ENCODE results near the gene TMEM131L.

TMEM131L gene

DNA sequence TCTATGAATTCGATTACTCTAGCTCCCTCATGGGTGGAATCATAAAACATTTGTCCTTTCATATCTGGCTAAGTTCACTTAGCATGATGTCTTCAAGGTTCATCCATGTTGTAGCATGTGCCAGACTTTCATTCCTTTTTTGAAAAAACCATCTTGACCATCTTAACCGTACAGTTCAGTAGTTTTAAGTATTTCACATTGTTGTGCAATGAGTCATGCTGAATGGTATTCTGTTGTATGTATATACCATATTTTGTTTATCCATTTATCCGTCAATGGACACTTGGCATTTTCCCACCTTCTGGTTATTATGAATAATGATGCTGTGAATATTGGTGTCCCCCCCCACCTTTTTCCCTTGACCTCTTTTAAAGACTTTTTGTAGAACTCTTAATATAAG lies 145.5 kb downstream of the TMEM131L start:
- DNase-seq (ENCODE audit: low read depth in 4 of 4, low spot score in 1 of 4) = no peak

DNA sequence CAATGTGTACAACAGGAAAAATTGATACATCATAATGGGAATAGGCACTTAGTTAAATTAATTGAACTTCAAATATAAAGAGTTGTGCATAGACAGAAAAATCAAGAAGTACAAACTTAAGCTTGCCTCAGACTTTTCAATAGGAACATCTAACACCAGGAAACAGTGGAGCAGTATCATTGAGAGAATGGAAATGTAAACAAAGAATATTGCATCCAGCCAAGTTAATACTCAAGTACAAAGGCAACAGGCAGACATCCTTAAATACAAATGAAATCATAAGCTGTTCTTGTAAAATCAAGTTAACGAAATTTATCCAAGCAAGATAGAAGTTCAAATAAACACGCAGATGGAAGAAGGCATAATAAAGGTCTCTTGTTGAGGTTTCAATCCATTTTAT lies 146.7 kb downstream of the TMEM131L start:
- DNase-seq (ENCODE audit: low read depth in 4 of 4, low spot score in 1 of 4) = no peak

DNA sequence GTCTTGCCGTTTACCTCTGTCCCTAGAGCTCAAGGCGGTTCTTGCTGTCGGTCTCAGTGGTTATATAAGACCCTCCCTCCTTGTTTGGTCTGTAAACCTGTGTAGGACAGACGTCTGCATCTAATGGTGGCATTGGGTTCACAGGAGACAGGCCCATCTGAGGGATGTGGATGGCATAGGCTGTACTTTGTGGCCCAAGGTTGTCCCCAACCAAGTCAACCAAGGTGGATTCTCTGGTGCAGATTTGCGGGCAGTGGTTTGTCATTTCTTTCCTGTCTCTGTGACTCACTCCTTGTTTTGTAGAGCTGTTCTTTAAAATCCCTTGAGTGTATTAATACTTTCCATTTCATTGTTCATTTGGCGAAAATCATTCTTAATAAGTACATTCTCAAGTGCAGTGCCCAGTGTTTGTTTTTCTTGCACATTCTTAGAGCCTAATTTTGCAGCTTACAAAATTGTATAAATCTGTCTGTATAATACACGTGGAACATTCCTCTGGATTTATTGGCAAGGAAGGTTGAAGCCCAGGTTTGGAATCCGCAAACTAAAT lies 149.9 kb downstream of the TMEM131L start:
- DNase-seq (ENCODE audit: low read depth in 4 of 4, low spot score in 1 of 4) = peak in 2 of 4 experiments; percentile 12 to 46

DNA sequence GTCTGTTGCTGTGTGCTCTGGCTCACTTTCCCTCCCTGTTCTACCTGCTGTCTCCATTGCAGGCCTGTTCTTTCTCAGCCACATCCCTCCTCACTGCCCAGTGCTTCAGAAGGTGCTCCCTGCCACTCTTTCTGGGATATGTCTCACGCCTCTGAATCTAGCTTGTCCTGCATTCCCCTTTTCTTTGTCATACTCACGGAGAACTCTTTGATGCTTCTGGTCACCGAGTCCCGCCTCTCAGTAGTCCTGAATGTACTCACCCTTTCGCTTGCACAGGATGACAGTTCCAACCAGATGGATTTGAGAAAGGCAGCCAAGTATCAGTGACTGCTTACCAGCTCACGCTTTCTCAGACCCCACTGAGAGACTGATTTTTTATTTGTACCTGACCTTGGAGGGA lies 152.7 kb downstream of the TMEM131L start:
- no peak for DNase-seq (ENCODE audit: low read depth in 4 of 4, low spot score in 1 of 4)

DNA sequence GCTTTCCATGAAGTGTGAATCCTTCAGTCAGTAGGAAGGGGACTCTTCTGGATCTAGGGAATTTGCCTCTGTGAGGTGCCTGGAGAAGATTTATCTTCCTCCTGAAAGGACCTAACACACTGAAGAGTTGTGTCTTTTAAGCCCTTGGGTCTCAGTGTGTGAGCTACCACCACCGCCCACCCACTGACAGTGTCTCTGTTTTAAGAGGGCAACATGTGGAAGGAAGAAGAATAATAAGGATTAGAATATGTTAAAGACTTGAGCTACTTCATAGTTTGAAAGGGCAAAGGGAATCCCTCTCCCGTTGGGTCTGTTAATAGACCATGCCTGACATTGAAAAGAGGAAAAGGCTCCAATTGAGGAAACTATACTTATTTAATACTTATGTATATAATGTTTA lies 153.7 kb downstream of the TMEM131L start:
- DNase-seq (ENCODE audit: low read depth in 4 of 4, low spot score in 1 of 4) = no peak

DNA sequence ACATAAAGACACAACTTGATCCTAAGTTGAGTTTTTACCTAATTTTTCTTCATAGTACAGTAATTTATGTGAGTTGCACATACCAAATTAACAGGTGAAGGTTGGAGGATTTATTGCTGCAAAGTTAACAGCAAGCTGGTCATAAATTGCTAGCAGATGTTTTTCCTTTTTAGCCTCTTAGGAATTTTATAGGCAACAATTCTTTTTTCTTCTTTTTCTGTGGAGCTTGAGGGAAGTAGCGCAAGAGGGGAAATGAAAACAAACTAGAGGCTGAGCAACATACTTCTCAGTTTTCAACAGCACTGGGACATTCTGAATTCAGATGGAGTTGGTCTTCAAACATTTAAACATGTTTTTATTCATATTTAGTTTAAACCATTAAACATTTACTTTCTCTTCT lies 154.2 kb downstream of the TMEM131L start:
- DNase-seq (ENCODE audit: low read depth in 4 of 4, low spot score in 1 of 4) = no peak

DNA sequence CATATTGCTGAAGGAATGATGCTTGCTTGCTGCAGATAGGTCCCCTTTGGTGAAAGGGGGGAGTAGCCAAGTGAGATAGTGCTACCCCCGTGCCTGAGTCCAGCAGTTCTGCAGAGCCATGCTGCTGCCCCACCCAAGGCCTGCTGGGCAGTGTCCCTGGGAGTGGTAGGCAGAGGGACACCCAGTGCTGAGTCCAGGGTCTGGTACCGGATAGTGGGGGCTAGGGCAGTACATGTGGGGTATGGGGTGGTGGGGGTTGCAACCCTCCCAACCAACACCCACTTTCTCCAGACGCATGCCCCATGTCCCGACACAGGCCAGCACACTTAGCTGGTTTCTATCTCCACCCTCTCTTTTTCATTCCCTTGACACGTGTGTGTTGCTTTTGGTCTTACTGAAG lies 155.9 kb downstream of the TMEM131L start:
- DNase-seq (ENCODE audit: low read depth in 4 of 4, low spot score in 1 of 4) = no peak

DNA sequence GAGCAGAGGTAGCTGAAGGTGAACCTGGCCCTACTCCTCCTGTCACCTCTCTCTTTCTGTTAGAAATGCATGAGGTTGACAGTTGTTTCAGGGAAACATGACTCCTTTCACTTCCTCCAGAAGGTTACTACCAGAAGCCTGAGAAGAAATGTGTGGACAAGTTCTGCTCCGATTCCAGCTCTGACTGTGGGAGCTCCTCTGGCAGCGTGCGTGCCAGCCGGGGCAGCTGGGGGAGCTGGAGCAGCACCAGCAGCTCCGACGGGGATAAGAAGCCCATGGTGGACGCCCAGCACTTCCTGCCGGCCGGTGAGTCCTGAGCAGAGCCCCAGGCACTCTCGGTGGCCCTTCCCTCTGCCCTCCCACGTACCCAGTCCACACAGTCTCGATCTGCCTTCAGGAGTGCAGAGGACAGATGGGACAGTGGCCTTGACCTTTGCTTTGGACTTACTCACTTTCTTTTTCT lies 156.6 kb downstream of the TMEM131L start:
- no peak for DNase-seq (ENCODE audit: low read depth in 4 of 4, low spot score in 1 of 4)

DNA sequence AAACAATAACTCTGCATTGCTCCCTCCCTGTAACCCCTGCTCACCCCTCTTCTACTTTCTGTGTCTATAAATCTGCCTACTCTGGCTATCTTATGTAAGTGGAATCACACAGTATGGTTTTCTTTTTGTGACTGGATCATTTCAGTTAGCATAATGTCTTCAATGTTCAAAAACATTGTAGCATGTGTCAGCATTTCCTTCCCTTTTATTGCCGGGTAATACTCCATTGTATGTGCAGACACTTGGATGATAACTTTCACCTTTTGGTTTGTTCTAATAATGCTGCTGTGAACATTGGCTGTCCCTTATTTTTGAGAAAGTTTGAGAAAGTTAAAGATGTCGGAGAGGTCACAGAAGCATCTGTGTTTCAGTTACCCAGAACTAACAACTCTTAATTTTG lies 157.3 kb downstream of the TMEM131L start:
- DNase-seq (ENCODE audit: low read depth in 4 of 4, low spot score in 1 of 4) = no peak

DNA sequence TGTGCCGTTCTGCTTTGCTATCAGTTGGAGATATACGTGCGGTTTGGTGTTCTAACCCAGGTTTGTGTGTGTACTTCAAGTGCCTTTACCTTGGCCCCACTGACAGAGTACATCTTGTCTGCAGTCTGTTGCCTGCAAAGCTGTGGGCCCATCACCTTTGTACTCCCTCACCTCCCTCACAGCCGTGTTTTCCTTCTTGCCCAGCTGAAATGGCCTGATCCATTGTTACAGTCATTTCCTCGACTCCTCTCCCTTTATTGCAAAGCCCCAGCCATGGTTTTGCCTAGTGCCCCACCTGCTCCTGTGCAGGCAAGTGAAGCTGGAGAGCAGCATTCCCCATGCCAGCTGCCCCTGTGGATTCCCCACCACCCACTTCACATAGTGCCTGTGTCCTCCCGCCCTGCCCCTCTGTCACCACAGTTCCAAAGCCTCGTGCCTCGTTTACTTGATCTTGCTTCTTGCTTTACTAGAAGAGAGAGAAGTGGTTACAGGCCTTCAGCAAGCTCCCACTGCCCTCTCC lies 162.7 kb downstream of the TMEM131L start:
- no peak for DNase-seq (ENCODE audit: low read depth in 4 of 4, low spot score in 1 of 4)

DNA sequence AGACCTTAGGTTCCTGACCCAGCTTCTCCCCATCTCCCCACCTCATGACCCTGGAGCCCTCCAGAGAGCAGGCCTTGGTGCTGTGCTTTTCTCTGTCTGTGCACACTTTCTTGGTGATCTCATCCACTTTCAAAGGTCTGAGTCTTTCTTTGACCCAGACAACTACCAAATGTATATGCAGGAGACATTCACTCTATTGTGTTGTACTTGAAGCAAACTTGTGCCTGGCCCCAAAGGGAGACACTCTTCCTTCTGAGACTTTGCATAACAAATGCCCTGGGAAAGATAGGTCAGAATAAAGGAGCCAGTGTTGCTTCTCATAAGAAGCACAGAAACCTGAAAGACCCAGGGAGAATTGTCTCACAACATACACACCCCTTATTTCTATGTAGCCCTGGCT lies 163.6 kb downstream of the TMEM131L start:
- DNase-seq (ENCODE audit: low read depth in 4 of 4, low spot score in 1 of 4) = no peak

DNA sequence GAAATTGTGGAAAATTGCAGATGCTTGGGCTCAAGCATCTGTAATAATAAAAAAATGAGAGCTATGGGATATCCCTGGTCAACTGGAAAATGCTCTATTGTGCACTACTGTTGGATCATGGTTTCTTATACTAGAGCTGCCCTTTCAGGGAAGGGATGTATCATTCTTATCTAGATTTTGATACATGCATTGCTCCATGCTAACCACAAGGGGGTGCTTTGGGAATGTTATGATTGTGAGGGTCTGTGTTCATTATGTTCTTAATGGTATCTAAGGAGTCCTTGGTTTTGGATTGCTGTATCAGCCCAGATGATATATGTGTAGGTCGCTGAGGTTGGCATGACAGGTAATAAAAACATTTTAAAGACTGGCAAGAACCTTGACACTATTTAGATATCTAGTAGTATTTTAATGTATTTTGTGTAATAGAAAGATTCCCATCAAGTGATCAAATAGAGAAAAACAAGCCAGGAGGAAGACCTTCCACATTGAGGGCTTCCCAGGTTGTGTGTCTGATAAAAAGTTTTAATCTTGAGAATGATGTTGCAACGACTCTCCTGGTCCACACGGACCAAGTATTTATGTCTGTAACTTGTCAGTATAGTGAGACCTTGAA lies 168.7 kb downstream of the TMEM131L start:
- DNase-seq (ENCODE audit: low read depth in 4 of 4, low spot score in 1 of 4) = no peak

DNA sequence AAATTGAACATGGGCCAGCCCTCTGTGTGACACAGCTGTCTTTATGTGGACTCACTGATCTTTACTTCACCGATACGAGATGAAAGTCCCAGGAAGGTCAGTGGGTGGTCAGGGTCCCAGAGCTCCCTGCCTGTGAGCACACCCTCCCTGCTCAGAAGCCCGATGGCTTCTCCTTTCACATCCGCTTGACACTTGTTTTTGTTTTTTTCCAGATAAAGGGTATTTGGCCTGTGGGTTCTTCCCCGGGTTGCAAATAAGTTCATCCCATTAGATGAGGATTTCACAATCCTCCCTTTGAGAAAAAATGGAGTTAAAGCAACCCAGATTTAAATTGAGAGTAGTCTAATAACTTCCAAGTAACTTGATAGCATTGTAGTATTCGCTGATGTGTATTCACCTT lies 169.7 kb downstream of the TMEM131L start:
- DNase-seq (ENCODE audit: low read depth in 4 of 4, low spot score in 1 of 4) = no peak

DNA sequence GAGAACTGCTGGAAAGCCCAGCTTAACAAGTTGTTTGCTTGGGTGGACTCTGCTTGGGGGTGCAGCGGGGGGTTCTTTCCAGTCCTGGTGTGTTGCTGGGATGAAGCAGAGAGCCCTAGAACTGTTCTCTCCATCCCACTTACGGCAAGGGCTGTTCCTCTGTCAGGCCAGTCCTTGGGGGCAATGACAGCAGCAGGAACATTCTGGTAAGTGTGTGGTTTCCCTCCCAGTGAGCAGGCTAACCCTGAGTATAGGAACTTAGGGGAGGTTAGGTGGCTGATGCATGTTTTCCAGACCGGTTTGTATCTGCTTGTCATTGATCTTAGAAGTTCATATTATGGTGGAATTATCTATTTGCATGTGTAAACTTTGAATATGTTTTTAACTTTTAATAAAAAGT lies 171.0 kb downstream of the TMEM131L start:
- no peak for DNase-seq (ENCODE audit: low read depth in 4 of 4, low spot score in 1 of 4)

DNA sequence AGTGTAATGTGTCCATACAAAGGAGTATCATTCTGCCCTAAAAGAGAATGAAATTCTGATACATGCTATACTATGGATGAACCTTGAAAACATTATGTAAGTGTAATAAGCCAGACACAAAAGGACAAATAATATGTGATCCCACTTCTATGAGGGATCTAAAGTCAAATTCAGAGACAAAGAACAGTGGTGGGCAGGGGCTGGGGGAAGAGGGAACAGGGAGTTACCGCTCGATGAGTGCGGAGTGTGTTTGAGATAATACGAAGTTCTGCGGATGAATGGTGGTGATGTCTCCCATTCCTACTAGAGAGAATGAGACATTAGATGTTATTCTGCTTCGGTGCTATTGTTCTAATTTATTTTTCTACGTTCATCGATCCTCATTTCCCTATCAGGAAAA lies 171.9 kb downstream of the TMEM131L start:
- no peak for DNase-seq (ENCODE audit: low read depth in 4 of 4, low spot score in 1 of 4)

DNA sequence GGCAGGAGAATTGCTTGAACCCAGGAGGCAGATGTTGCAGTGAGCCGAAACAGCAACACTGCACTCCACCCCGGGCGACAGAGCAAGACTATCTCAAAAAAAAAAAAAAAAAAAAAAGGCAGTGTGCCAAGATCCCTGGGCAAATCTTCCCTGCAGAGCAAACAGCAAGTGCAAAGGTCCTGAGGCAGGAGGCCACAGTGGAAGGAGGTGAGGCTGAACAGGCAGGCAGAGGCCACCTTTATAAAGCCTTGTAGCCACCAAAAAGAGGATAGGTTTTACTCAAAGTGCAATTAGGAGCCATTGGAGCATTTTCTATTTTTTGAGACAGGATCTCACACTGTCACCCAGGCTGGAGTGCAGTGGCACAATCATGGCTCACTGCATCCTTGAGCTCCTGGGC lies 172.8 kb downstream of the TMEM131L start:
- no peak for DNase-seq (ENCODE audit: low read depth in 4 of 4, low spot score in 1 of 4)

DNA sequence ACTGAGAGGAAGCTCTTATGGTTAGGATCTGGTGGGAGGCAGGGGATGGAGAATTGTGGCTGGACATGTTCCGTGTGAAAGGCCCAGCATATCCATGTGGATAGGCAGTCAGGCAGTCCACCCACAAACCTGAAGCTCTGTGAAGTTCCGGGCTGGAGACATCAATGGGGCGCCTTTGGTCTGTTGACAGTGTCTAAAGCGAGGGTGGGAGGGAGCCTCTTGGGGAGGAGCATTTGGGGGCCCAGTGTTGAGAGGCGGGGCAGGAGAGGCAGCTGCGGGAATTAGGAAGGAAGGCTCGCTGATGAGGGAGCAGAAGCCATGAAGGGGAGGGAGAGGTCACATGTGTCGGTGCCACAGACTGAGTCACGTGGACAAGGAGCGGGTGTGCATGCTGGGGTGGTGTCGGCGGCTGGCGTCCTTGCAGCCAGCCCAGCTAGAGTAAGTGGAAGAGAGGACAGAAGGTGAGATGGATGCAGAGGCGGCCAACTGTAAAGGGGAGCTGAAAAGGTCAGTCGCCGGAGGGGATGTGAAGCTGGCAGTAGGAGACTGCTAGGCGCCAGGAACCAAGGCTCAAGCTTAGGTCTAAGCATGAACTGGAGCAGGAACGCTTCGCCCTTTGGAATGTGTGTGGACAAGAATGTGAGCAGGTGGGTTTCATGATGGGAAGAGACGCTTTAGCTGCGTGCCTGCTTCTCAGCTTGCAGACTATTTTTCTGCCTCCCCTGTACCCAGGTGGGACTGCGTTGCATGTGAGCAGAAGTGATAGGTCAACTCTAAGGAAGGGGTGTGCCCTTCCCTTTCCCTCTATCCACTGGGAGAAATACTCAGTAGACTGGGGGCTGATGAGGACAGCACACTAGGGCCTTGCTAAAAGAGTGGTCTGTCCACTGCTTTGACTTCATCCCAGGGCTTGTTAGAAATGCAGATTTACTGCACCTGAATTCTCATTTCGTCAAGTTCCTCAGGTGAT lies 174.0 kb downstream of the TMEM131L start:
- DNase-seq (ENCODE audit: low read depth in 4 of 4, low spot score in 1 of 4) = no peak

DNA sequence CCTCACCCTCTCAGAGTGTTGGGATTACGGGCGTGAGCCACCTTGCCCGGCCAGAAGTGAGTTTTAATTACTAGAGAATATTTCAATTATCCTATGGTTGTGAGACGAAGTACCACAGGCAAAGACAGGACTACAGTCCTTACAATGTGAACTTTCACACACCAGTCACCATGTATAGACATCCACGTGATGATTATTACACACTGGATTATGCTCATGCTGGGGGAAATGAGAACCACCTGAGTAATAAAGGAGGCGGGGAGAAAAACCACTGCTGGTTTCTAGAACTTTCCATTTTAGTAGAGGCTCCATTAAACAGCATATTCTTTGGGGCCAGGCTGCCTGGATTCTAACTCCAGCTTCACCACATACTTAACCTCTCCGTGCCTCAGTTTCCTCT lies 175.4 kb downstream of the TMEM131L start:
- DNase-seq (ENCODE audit: low read depth in 4 of 4, low spot score in 1 of 4) = no peak

DNA sequence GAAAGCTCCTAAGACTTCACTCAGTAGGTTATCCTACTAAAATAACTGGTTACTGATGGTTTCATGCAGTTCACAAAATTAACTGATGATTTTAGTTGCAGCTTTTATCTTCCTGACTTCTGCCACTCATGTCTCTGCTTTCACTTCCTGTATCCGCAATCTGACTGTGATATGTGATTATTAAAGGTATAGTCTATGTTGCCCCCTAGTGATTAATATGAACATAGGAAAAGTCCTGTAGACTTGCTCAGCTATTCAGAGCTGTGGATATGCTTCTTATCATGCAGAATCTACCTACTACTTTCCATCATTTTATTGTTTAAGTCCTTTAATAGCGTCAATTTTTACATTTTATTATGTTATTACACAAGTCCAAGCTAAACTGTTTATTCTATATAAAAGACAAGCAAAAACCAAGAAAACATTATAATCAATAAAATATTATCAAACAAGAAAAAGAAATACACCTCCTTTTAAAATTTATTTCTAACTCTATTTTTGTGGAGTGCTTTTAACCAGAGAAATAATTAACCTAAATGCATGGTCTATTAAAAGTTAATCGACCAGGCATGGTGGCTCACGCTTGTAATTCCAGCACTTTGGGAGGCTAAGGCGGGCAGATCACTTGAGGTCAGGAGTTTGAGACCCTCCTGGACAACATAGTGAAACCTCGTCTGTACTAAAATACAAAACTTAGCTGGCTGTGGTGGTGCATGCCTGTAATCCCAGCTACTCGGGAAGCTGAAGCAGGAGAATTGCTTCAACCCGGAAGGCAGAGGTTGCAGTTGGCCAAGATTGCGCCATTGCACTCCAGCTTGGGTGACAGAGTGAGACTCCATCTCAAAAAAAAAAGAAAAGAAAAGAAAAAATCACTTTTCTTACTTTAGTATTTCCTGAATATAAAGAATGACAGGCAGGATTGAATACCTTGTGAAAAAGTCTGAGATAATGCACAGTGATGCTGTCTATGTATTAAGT lies 177.5 kb downstream of the TMEM131L start:
- DNase-seq (ENCODE audit: low read depth in 4 of 4, low spot score in 1 of 4) = no peak

DNA sequence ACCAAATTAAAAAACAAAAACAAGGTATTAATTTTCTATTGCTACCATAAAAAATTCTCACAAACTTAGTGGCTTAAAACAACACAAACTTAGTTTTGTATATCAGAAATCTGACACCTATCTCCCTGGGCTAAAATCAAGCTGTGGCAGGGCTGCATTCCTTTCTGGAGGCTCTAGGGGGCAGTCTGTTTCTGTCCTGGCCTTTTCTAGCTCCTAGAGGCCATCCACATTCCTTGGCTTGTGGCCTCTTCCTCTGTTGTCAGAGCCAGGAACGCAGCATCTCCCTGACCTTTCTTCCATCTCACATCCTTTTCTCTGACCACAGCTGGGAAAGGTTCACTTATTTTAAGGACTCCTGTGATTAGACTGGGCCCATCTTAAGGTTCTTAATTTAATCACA lies 179.0 kb downstream of the TMEM131L start:
- DNase-seq (ENCODE audit: low read depth in 4 of 4, low spot score in 1 of 4) = no peak

DNA sequence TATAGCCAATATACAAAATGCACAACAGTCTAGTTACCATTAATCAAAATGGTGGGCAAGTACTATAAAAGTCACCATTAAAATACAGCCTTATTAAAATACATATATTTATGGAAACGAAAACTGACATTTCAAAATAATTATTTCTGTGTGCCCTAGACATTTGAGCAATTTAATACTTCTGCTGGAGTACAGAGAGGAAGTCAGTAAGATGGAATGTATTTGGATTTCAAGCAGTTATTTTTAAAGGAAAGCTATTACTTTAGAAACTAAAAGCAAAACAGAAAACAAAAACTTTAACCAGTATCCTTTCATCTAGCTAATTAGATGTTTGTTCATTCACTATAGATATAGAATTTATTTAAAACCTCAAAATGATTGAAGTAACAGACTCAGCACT lies 180.1 kb downstream of the TMEM131L start:
- no peak for DNase-seq (ENCODE audit: low read depth in 4 of 4, low spot score in 1 of 4)

All from stimulated activated CD4-positive, alpha-beta T cell treated with anti-CD3 and anti-CD28 coated beads, Interleukin-1b, Interleukin-23, amount 100 ng/mL, for 24 hours (primary cell).